Renal cortical epithelial cell (primary cell): ENCODE measurements around the gene DNAH3. TPM values are rescaled to one million over a fixed set of nuclear protein-coding genes. Genes with fewer than 3 reads are reported as not detected.
A peak's percentile ranks its signal among the peaks of the same experiment; 100 is the strongest.

Experiments
- DNase-seq: peaks from one replicate; pipeline ENCODE4 v3.0.0-alpha.2; 2011; ENCODE audit warnings: low read depth
- total RNA-seq: library from RNA; depleted of rRNA; stranded (reverse); fragments of >200 nt; gene quantifications from 2 replicates; pipeline ENCODE4 v1.2.3, GENCODE V29; 2014

Gene DNAH3
- total RNA-seq, 1 donor from 2014 or later, result 0.40 TPM

DNA sequence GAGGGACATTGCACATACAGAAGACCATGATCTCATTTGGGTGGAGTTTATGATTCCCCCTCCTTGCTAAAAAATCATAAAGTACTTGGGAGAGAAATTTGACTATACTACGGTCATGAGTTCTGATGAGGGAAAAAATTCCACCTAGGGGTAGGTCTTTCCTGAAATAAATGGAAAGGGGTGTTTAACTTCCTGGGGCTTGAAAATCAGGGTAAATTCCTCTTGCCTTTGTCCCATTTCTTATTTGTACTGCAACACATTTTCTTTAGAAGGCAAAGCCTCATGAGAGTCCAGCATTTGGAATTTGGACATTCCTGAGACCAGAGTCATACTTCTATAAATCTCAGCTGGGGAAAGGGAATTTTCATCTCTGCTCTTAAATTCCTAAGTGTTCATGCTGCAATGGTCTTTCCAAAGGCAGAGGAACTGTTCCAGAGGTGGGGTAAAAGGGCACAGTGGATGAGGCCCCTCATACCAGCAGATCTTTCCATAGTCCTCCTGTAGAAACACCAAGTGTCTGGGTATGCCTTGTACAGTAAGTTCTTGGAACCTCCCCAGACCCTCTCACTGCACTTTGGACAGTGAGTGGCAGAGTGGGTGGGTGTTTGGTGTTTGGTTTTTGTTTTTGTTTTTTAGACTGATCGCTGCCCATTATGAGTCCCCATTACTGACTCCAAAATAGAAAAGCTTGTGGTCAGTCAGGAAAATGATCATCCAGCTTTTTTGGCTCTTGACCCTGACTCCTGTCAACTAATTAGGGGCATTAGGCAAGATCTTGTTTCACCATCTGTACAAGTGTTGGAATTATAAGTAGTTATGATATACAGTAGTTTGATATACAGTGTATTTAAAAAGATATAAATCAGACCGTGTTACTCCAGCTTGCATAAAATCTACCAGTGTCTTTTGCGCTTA is 244.0 kb downstream of the DNAH3 start:
- peak; percentile 90 for DNase-seq

DNA sequence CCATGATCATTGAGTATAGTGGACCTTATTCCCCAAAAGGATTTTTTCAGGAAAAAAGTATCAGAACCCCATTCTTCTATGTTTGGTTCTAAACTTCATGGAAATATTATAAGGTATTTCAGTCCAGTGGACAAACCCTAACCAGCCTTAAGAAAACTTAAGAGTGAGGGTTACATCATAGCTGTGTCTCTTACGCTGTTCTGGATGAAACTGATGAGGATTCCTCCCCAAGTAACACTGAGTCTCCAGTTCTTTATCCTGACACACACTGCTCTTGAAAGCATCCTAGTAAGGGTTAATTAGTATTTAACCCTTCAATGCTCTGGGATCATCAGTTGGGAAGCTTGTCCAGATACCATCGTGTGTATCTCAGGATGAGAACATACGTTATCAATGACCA is 245.1 kb downstream of the DNAH3 start:
- DNase-seq, result no peak

DNA sequence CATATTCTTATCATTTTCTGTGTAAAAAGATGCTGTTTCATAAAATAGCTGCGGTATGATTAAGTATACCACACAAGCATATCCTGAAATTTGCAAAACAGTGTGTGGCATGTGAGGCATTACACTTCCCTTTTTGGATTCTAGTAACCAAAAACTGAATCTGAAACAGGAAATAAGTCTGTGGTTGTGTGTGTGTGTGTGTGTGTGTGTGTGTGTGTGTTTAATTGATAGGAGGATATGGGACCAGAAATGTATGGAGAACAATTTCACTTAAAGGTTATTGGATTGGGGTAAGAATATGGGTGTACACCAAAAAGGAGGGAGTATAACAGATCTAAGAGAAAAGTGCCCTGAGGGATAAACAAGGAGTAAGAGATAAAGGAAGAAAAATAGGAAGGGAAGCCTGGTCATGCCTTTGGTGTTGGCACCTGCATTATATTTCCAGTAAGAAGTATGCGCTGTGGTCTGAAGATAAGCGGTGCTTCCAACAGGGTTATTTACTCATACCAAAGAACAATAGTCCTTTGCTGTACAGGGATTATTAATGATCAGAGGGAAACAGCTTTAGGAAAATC is 246.1 kb downstream of the DNAH3 start:
- DNase-seq, result peak; percentile 68

DNA sequence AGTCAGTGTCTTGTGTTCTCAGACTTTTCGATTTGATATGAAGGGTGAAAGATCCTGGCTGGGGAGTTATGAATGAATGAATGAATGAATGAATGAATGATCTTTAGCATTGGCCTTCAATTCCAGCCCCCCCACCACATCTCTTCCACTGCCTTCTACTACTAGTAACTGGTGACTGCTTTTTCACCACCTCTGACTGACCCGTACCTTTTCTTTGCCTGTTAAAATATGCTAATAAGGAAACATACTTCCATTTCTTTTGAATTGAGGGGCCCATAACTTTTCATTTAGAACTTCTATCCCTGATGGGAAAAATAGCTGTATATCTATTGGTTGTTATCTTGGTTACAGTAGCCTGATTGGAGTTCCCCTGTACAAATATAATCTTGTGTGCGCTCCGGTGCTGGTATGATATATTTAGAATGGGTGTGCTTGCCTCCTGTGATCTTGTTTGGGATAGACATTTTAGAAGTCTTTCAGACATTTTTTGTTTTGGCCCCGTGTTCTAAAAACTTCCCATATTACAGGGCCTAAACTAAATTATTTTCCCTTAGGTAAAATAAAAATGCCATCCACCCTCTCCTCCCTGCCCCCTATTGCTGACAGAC is 246.6 kb downstream of the DNAH3 start:
- no peak for DNase-seq

DNA sequence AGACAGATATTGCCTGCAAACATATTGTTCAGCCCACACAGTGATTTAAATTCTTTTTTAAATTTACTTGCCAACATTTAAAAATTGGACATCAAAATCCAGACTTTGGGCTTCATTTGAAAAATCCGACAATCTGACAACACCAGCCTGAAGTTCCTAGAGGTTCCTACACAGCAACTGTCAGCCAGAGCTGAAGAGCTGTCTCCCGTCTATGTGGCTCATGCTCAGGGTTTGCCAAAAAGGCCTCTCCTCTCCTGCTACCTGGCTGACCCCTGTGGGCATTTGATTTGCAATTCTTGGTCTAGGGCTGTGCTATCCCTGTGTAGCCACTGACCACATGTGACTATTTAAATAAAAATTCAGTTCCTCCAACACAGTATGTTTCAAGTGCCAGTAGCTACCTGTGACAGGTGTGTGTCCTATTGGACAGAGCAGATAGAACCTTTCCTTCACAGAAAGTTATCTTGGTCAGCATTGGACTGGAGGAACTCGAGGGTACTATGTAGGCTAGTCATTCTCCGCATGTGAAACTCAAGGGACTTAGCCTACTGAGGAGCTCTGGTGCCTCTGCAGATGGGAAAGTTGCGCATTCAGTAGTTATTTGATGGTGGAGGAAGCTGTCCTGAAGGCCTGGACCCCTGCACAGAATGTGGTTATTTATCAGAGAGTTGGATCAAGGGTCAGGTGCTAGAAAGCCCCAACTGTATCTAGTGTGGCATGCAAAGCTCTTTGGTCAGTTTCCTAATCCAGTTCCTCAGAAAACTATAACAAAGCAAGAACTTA is 247.3 kb downstream of the DNAH3 start:
- no peak for DNase-seq

DNA sequence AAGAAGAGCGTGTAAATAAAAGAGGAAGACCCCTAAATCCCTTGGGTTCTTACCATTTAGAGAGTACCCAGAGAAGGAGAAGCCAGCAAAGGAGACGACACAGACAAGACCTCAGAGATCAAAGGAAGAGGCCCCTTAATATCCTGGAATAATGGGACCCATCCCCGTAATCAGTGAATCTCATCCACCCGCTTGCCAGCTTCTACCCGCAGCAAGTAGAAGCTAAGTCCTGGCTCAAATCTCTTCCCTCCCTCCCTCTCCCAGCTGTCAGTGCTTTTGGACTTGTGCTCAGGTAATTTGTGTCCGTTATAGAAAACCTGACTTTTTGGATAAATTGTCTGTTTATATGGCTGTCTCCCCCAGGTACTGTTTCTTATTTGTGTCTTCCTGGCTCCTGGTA is 248.2 kb downstream of the DNAH3 start:
- DNase-seq, result no peak

DNA sequence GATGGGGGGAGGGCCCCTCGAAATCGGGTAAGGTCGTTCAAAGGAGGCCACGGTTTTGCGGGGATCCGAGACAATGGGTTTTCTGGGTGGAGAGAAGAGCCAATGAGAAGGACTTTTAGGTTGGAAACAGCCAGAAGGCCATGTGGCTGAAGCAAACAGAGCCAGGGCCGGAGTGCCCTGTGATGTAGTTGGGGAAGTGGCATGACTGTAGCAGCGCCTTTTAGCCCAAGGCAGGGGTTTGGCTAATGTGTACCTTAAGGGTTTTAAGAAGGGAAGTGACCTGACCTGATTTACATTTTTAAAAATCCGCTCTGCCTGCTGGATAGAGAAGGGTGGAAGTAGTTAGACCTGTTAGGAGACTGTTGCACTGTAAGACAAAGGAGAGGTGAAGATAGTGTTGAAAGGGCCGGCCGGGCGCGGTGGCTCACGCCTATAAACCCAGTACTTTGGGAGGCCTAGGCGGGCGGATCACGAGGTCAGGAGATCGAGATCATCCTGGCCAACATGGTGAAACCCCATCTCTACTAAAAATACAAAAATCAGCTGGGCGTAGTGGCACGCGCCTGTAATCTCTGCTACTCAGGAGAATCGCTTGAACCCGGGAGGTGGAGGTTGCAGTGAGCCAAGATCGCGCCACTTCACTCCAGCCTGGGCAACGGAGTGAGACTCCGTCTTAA is 249.1 kb downstream of the DNAH3 start:
- DNase-seq, result peak; percentile 80

DNA sequence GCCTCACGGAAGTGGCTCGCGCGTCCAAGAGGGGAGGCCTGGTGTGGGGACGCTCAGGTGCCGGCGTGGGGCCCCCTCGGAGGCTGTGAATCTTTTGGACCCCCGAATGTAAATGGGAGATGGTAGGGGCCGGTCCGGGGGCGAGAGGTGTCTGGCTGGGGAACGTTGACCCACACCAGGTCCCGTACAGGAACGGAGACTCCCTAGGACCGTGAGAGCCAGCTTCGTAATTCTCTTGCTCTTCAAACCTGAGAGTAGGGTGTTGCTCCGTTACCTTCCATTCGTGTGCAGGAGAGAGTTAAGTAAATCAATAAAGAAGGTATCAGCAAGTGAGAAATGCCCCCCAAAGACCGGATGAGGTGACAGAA is 249.6 kb downstream of the DNAH3 start:
- DNase-seq, result no peak

DNA sequence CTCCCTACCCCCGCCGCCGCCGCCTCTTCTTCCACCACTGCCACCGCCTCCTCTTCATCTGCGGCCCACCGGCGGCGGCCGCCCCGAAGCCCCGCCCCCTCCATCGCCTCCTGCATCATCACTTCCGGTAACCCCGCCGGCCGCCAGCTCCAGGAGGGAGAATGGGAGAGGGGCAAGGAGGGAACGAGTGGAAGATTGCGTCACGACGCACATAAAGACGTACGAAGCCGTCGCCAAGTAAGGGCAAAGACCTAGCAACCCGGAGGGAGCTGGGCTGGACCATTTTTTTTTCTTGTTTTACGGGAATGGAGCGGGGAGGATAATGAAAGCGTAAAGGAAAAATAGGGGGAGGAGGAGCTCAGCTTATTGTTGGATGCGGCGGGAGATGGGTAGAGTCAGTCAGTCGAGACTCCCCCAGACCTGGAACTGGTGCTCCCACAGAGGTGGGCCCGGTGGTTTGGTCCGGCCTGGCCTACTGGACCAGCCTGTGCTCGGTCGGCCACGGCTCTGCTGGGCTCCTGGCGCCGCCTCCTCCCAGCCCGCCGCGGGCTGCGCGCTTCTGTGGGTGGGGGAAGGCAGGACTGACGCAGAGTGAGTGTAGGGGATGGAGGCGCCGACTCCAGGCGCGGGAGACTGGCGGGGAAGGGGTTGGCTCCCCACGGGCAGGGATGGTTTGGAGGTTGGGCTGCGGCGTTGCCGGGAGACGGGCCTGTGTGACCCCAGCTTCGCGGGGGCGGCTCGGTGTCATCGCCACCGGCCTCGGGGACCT is 250.2 kb downstream of the DNAH3 start, which contains the start of the genes DCUN1D3 and LYRM1:
Gene DCUN1D3, minus strand, starts transcription at position 60 of the 769 bp plus-strand sequence. CDS start 37,820 bp downstream, outside the sequence.
Gene LYRM1, plus strand, starts transcription at position 473 of the 769 bp plus-strand sequence. CDS start 14,785 bp downstream, outside the sequence.
- peak; percentile 97 for DNase-seq

DNA sequence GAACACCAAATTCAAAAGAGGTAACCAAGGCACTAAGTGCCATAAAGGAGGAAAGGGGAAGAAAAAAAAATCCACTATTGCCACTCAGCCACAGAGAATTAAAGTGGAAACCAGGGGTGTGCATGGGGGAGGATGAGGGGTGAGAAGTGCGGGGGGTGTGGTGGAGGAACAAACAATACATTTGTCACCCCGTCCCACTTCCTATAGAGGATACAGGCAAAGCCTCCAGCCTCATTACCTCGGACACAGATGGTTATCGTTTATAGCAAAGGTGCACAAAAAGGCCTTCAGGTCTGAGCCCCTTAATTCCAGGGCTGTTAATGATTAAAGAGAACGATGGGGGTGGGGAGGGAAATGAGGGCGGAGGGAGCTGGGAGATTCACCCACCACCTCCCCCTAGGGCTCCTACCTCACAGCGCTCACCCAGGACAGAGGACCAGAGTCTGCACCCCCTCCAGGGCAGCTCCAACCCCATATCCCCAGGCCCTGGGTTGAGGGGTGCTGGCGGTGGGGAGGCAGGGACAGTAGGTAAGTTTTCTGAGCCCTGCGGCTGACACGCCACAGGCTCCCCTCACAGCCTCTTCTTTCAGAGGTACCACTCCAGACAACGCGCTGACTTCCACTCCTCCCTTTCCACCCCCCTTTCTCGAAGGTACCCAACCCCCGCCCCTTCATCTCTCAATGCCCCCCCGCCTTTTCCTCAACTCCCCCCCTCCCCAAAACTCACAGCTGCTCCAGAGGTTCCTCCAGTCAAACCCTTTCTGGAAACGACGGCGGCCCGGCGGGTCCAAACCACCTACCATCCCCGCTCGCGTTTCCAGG is 251.0 kb downstream of the DNAH3 start:
- no peak for DNase-seq

DNA sequence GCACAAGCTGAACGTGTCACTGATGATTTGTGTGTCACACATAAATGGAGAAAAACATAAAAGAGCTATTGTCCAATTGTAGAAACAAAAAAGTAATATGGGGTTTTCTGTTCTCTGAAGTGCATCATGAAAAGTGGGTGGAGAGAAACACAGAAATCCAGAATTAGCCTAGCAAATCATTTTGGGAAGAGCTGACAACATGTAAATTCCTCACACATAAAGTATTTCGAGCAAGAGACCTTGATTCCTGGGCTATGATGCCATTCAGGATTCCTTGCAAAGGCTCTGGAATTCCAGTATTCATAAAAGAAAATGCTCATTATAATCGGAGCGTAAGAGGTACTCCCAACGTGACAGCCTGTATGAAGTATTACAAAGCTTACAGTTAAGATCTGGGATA is 251.6 kb downstream of the DNAH3 start:
- peak; percentile 75 for DNase-seq

DNA sequence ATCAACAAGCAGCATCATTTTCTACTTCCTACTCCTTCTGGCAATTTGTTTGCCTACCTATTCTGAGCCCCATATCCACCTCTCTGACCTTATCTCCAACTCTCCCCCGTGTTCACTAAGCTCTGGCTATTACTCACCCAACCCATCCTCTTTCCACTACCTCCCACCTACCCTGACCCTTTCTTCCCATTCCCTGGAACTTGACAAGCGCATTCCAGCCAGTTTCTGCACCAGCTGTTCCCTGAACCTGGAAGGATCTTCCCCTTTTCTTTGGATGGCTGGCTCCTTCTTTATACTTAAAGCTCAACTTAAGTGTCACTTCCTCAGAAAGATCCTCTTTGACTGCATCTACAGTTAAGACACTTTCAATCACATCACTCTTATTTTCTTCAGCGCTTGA is 252.7 kb downstream of the DNAH3 start:
- DNase-seq, result no peak

DNA sequence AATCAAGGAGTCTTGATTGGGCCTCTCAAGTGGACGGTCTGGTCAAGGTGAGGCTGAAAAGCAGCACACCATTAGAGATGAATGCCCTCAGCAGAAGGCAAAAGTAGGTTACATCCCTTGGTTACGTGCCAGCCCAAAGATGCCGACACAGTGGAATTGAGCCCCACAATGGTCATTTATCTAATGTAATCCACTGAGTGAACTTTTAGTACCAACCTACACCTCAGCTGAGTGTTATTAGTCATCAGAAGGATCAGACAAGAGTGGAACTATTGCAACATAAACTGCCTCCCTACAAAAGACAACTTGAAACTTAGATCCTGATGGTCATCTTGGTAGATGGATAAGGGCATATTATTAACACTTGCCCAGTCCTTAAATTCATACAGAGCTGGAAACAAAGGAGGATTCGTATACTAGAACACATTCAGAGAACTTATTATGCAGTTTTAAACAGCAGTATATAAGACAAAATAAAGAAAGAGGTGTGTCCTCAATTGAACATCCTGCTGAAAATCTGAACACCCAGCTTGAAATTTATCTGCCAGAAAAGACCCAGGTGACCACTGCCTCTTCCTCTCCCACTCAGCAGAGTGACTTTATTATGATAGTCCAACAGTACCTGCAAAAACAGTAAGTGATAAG is 253.3 kb downstream of the DNAH3 start:
- DNase-seq, result peak; percentile 90

DNA sequence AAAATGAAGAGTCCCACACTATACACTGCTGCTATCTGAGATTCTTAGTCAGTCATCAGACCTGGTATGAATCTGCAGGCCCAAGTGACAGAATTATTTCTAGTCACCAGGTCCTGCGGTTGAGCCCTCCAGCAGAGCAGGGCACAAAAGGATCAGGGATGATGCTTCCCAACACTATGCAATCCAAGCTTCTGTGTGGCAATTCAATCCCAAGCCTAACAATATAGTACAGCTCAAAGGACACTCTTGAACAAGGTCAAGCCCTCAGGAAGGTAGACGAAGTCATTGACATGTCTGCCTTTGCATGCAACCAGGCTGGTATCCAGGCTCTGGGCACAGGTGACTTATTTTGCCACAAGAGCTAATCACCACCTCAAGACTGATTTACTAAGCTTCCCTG is 256.3 kb downstream of the DNAH3 start:
- DNase-seq, result no peak

DNA sequence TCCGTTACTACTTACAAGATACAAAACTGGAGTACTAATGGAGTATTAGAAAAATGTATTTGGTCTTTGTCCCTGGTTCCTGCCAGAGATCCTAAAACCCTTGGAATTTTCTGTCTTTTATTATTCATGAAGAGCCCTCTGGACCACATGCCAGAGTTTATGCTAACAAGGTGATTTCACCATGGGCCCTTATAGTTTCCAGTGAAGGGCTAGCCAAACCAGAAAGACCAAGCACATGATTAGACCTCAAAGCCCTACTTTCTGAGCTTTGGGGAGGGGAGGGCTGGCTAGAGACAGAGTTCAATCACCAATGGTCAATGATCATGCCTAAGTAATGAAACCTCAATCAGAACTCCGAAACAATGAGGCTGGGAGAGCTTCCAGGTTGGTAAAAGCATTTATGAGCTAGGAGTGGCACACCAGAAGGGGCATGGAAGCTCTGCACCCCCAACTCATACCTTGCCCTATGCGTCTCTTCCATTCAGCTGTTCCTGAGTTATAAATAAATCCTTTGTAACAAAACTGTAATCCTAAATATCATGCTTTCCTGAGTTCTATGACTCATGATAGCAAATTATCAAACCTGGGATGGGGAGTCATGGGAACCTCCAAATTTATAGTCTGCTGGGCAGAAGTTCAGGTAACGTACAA is 260.9 kb downstream of the DNAH3 start:
- peak; percentile 43 for DNase-seq

DNA sequence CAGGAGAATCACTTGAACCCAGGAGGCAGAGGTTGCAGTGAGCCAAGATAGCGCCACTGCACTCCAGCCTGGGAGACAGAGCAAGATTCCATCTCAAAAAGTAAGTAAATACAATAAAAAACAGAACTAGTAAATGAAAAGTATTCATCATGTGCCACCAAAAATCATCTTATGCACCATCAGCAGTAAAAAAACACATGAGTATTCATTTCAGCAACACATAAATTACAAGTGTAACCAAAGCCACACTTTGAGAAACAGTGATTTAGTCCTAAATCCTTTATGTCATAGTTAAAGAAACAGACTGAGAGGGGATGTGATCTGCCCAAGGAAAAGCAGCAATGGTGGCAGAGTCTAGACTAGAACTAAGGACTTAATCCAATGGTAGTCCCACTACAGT is 263.4 kb downstream of the DNAH3 start:
- DNase-seq, result no peak

DNA sequence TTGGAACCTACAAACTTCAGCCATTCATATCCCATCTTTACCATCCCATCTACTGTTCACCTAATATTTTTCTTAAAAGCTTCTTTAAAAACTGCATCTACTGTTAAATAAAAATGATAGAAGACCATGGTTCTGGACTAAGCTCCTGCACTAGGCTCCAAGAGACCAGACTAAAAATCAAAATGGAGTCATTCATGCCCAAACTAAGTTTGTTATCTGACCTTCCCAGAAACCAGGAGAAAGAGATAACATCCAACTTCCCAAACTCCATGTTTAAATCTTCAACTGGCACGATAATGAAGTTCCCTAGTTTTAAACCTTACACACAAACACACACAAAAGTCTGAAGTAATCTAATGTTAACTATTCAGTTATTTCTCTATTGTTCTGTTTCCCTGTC is 264.3 kb downstream of the DNAH3 start:
- DNase-seq, result no peak

DNA sequence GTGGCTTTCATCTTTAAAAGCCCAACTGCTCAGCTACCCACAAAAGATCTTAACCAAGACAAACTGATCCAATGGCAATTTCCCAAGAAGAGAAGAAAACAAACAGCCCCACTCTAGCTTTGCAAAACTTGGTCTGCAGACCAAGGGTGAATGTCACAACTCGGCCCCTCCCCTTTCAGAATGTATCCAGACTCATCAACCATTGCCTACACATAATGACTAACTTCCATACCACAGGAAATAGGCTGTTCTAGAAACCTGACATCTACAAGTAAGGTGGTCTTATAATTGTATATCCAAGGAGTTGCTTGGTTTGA is 266.4 kb downstream of the DNAH3 start:
- peak; percentile 68 for DNase-seq
